HepG2 (cell line): ENCODE data around the gene NBL1. TPM values are rescaled to one million over a fixed set of nuclear protein-coding genes. Genes with fewer than 3 reads are reported as not detected.

Source experiments
- ADNP ChIP-seq: sonication (generic); formaldehyde crosslinking; IDR thresholded peaks from 2 replicates; pipeline ENCODE4 v1.4.0; 2020; ENCODE audit warnings: missing genetic modification reagents
- FOSL2 ChIP-seq: sonication (generic); formaldehyde crosslinking; IDR thresholded peaks from 2 replicates; pipeline ENCODE4 v1.4.0; 2020; ENCODE audit warnings: missing genetic modification reagents
- JUNB ChIP-seq: sonication (generic); formaldehyde crosslinking; IDR thresholded peaks from 2 replicates; pipeline ENCODE4 v1.8.0; 2022; ENCODE audit warnings: missing genetic modification reagents, mild to moderate bottlenecking, borderline replicate concordance
- MBD4 ChIP-seq: IDR thresholded peaks from 2 replicates; pipeline ENCODE4 v1.6.1; 2012; ENCODE audit warnings: low read length, inconsistent platforms, borderline replicate concordance
- MYC ChIP-seq: sonication (generic); formaldehyde crosslinking; IDR thresholded peaks from 2 replicates; pipeline ENCODE4 v1.9.0; 2021; ENCODE audit warnings: missing genetic modification reagents, borderline replicate concordance
- POGZ ChIP-seq: sonication (generic); formaldehyde crosslinking; IDR thresholded peaks from 2 replicates; pipeline ENCODE4 v1.4.0; 2020; ENCODE audit warnings: mild to moderate bottlenecking, missing genetic modification reagents
- RFXANK ChIP-seq: IDR thresholded peaks from 2 replicates; pipeline ENCODE4 v1.6.1; 2016
- SAP130 ChIP-seq: IDR thresholded peaks from 2 replicates; pipeline ENCODE4 v1.6.1; 2016; ENCODE audit warnings: low read depth
- STAG1 ChIP-seq: sonication (generic); formaldehyde crosslinking; IDR thresholded peaks from 2 replicates; pipeline ENCODE4 v1.4.0; 2020; ENCODE audit warnings: missing genetic modification reagents
- TMF1 ChIP-seq: sonication (generic); formaldehyde crosslinking; IDR thresholded peaks from 2 replicates; pipeline ENCODE4 v1.8.1; 2022; ENCODE audit warnings: low read depth, missing genetic modification reagents
- TRAFD1 ChIP-seq: sonication (generic); formaldehyde crosslinking; IDR thresholded peaks from 2 replicates; pipeline ENCODE4 v1.5.1; 2020; ENCODE audit warnings: missing genetic modification reagents, mild to moderate bottlenecking, borderline replicate concordance
- TSC22D2 ChIP-seq: sonication (generic); formaldehyde crosslinking; IDR thresholded peaks from 2 replicates; pipeline ENCODE4 v1.5.1; 2020; ENCODE audit warnings: missing genetic modification reagents, mild to moderate bottlenecking, borderline replicate concordance
- XRCC5 ChIP-seq: fragments of 200-400 bp; formaldehyde crosslinking; optimal IDR thresholded peaks from 2 replicates; pipeline ENCODE3; 2017; ENCODE audit warnings: mild to moderate bottlenecking, low read length
- ZFP36L1 ChIP-seq: sonication (generic); formaldehyde crosslinking; IDR thresholded peaks from 2 replicates; pipeline ENCODE4 v1.8.0; 2022; ENCODE audit warnings: mild to moderate bottlenecking, missing genetic modification reagents, moderate library complexity
- ZNF12 ChIP-seq: sonication (generic); formaldehyde crosslinking; IDR thresholded peaks from 2 replicates; pipeline ENCODE4 v1.5.0; 2020; ENCODE audit warnings: missing genetic modification reagents
- ZNF556 ChIP-seq: sonication (generic); formaldehyde crosslinking; IDR thresholded peaks from 2 replicates; pipeline ENCODE4 v1.4.0; 2020; ENCODE audit warnings: mild to moderate bottlenecking, missing genetic modification reagents, borderline replicate concordance
- polyA plus RNA-seq, 8 experiments: library from polyadenylated mRNA; depleted of rRNA in 3 of 8; stranded (reverse) in 7 of 8; unstranded in 1 of 8; fragments of >200 nt; fragmentation: Illumina TruSeq in 4 of 8; extraction: Trizol in 4 of 8; gene quantifications; 2 replicates each; pipeline versions ENCODE4 v1.2.1 to v1.2.3, GENCODE V29; 2011 to 2016; ENCODE audit warnings: low read depth in 4 of 8, missing spikeins in 1 of 8, mixed read lengths in 1 of 8; ENCODE audit not compliant: insufficient read depth in 1 of 8
- total RNA-seq, 5 experiments: library from RNA; depleted of rRNA; stranded (reverse); fragments of >200 nt; fragmentation: Illumina TruSeq; extraction: Trizol; gene quantifications; 2 replicates each; pipeline ENCODE4 v1.2.3, GENCODE V29; 2016; ENCODE audit warnings: low read depth in 1 of 5
- TF ChIP-seq, protein P1 (sequence below): sonication (generic); formaldehyde crosslinking; IDR thresholded peaks from 2 replicates; pipeline ENCODE4 v1.4.0; 2020; ENCODE audit warnings: missing genetic modification reagents, borderline replicate concordance
- TF ChIP-seq, protein P2 (sequence below): sonication (generic); formaldehyde crosslinking; conservative IDR thresholded peaks from 2 replicates; pipeline ENCODE4 v1.8.1; 2023; ENCODE audit warnings: missing genetic modification reagents
- TF ChIP-seq, protein P3 (sequence below): sonication (generic); formaldehyde crosslinking; IDR thresholded peaks from 2 replicates; pipeline ENCODE4 v1.5.1; 2020; ENCODE audit warnings: mild to moderate bottlenecking, missing genetic modification reagents, moderate library complexity
- TF ChIP-seq, protein P4 (sequence below): sonication (generic); formaldehyde crosslinking; IDR thresholded peaks from 2 replicates; pipeline ENCODE4 v1.5.0; 2020; ENCODE audit warnings: mild to moderate bottlenecking, missing genetic modification reagents

Gene NBL1
- total and polyA plus RNA-seq, 2 of the 13 experiments (the other 11 are each of a cell fraction or from before 2014, with no cell fraction given), result 2.7 to 13.8 TPM

- TF ChIP-seq TMF1 (CRISPR knock-in tag), result no peak
- TF ChIP-seq TSC22D2, result no peak
- TF ChIP-seq, protein P1, sequence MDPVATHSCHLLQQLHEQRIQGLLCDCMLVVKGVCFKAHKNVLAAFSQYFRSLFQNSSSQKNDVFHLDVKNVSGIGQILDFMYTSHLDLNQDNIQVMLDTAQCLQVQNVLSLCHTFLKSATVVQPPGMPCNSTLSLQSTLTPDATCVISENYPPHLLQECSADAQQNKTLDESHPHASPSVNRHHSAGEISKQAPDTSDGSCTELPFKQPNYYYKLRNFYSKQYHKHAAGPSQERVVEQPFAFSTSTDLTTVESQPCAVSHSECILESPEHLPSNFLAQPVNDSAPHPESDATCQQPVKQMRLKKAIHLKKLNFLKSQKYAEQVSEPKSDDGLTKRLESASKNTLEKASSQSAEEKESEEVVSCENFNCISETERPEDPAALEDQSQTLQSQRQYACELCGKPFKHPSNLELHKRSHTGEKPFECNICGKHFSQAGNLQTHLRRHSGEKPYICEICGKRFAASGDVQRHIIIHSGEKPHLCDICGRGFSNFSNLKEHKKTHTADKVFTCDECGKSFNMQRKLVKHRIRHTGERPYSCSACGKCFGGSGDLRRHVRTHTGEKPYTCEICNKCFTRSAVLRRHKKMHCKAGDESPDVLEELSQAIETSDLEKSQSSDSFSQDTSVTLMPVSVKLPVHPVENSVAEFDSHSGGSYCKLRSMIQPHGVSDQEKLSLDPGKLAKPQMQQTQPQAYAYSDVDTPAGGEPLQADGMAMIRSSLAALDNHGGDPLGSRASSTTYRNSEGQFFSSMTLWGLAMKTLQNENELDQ (CRISPR knock-in tag), result no peak
- TF ChIP-seq ZNF556 (CRISPR knock-in tag), result no peak
- no peak for TF ChIP-seq MYC (CRISPR knock-in tag)
- TF ChIP-seq, protein P2, sequence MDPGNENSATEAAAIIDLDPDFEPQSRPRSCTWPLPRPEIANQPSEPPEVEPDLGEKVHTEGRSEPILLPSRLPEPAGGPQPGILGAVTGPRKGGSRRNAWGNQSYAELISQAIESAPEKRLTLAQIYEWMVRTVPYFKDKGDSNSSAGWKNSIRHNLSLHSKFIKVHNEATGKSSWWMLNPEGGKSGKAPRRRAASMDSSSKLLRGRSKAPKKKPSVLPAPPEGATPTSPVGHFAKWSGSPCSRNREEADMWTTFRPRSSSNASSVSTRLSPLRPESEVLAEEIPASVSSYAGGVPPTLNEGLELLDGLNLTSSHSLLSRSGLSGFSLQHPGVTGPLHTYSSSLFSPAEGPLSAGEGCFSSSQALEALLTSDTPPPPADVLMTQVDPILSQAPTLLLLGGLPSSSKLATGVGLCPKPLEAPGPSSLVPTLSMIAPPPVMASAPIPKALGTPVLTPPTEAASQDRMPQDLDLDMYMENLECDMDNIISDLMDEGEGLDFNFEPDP (CRISPR knock-in tag), result no peak
- peak; percentile 74 for TF ChIP-seq FOSL2
- no peak for TF ChIP-seq RFXANK (CRISPR knock-in tag)
- TF ChIP-seq JUNB, result no peak
- no peak for TF ChIP-seq ADNP (CRISPR knock-in tag)
- TF ChIP-seq POGZ (CRISPR knock-in tag), result no peak
- TF ChIP-seq, protein P3, sequence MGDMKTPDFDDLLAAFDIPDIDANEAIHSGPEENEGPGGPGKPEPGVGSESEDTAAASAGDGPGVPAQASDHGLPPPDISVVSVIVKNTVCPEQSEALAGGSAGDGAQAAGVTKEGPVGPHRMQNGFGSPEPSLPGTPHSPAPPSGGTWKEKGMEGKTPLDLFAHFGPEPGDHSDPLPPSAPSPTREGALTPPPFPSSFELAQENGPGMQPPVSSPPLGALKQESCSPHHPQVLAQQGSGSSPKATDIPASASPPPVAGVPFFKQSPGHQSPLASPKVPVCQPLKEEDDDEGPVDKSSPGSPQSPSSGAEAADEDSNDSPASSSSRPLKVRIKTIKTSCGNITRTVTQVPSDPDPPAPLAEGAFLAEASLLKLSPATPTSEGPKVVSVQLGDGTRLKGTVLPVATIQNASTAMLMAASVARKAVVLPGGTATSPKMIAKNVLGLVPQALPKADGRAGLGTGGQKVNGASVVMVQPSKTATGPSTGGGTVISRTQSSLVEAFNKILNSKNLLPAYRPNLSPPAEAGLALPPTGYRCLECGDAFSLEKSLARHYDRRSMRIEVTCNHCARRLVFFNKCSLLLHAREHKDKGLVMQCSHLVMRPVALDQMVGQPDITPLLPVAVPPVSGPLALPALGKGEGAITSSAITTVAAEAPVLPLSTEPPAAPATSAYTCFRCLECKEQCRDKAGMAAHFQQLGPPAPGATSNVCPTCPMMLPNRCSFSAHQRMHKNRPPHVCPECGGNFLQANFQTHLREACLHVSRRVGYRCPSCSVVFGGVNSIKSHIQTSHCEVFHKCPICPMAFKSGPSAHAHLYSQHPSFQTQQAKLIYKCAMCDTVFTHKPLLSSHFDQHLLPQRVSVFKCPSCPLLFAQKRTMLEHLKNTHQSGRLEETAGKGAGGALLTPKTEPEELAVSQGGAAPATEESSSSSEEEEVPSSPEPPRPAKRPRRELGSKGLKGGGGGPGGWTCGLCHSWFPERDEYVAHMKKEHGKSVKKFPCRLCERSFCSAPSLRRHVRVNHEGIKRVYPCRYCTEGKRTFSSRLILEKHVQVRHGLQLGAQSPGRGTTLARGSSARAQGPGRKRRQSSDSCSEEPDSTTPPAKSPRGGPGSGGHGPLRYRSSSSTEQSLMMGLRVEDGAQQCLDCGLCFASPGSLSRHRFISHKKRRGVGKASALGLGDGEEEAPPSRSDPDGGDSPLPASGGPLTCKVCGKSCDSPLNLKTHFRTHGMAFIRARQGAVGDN, result peak; percentile 30
- 0 out of 2 replicates have a peak, but pooled peaks have one; percentile 1 for TF ChIP-seq STAG1 (CRISPR knock-in tag)
- no peak for TF ChIP-seq ZFP36L1 (CRISPR knock-in tag)
- no peak for TF ChIP-seq ZNF12 (CRISPR knock-in tag)
- no peak for TF ChIP-seq TRAFD1 (CRISPR knock-in tag)
- TF ChIP-seq XRCC5, result peak; percentile 74
- no peak for TF ChIP-seq MBD4
- TF ChIP-seq SAP130, result peak; percentile 49
- TF ChIP-seq, protein P4, sequence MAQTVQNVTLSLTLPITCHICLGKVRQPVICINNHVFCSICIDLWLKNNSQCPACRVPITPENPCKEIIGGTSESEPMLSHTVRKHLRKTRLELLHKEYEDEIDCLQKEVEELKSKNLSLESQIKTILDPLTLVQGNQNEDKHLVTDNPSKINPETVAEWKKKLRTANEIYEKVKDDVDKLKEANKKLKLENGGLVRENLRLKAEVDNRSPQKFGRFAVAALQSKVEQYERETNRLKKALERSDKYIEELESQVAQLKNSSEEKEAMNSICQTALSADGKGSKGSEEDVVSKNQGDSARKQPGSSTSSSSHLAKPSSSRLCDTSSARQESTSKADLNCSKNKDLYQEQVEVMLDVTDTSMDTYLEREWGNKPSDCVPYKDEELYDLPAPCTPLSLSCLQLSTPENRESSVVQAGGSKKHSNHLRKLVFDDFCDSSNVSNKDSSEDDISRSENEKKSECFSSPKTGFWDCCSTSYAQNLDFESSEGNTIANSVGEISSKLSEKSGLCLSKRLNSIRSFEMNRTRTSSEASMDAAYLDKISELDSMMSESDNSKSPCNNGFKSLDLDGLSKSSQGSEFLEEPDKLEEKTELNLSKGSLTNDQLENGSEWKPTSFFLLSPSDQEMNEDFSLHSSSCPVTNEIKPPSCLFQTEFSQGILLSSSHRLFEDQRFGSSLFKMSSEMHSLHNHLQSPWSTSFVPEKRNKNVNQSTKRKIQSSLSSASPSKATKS (CRISPR knock-in tag), result no peak
Measured at GRCh38 chr1:19643121-19643520, 990 bp upstream of the NBL1 start (continued).
